Measurements from ENCODE around the gene TFRC.

TFRC gene

GRCh38 chr3:195999896-196000295, 82.0 kb downstream of the TFRC start:
- no peak for DNase-seq (ENCODE audit: extremely low read depth, low read depth)
- H3K4me3 ChIP-seq (replicated peaks; ENCODE audit: low read depth, low read length): no peak overlapping the region
- TF ChIP-seq CTCF (IDR thresholded peaks at IDR 0.05; ENCODE audit: low read depth, low read length, missing control alignments): no peak

Data from HFF-Myc (cell line).